CD4-positive, alpha-beta T cell treated with Interleukin-15 for 1 hour (primary cell): Measurements from ENCODE around the gene NSD1.

Source experiments
- DNase-seq: peaks from one replicate; pipeline ENCODE4 v3.0.0-alpha.2; 2020

The NSD1 gene

GRCh38 chr5:177097016-177097985 is 36.3 kb upstream of the NSD1 start:
- no peak for DNase-seq

- no peak for DNase-seq
Measured at GRCh38 chr5:177098120-177098469, 35.5 kb upstream of the NSD1 start.

DNA sequence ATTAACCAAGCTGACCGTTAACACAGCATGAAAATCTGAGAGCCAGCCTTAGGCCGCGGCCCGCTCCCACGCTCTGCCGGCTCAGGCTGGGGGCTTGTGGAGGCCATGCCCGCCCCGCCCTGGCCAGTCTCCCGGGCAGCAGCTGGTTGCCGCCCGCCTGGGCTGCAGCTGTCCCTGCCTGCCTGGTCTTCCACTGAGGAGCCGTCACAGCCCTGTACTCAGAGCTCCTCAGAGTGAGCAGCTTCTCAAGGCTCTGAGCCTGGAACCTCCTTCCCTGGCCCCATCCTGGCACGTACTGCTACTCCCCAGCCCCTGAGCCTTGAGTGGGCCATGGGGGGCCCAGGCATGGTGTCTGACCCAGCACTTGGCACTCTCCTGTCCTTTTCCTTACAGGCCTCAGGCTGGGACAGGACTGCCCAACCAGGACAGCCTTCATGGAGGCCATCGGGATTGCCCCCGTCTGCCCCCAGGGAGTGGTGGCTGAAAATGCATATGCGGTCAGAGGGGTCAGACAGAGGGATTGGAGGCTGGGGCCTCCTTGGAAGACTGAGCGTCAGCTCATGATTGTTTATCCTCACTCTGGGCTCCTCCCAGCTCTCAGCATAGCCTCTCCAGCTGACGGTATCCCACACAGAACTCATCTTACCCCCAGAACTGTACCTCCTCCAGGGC is 35.0 kb upstream of the NSD1 start:
- no peak for DNase-seq

DNA sequence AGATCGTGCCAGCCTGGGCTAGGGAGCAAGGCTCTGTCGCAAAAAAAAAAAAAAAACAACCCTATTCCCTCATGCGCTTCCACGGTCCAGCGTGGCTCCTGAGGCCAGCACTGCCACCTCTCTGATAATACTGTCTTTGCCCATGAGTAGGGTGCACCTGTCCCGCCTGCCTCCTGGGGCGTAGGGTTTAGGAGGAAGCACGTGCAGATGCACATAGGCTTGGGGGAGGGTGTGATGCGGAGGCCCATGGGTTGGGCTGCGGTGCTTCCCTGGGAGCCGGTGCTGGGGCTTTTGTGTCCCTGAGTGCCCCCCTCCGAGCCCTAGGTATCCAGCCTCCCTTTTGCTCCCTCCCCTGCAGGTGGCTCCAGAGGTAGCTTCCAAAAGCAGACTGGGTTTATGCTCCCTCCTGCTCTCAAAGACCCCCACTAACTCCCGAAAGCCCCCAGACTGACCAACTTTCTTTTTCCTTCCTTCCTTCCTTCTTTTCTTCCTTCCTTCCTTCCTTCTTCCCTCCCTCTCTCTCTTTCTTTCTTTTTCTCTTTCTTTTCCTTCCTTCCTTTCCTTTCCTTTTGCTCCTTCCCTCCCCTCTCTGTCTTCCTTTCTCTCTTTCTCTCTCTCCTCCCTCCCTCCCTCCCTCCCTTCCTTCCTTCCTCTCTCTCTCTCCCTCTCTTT is 34.0 kb upstream of the NSD1 start:
- no peak for DNase-seq

- no peak for DNase-seq
Measured at GRCh38 chr5:177100714-177101121, 32.9 kb upstream of the NSD1 start.

GRCh38 chr5:177103523-177104253 is 29.9 kb upstream of the NSD1 start:
- DNase-seq = no peak

DNA sequence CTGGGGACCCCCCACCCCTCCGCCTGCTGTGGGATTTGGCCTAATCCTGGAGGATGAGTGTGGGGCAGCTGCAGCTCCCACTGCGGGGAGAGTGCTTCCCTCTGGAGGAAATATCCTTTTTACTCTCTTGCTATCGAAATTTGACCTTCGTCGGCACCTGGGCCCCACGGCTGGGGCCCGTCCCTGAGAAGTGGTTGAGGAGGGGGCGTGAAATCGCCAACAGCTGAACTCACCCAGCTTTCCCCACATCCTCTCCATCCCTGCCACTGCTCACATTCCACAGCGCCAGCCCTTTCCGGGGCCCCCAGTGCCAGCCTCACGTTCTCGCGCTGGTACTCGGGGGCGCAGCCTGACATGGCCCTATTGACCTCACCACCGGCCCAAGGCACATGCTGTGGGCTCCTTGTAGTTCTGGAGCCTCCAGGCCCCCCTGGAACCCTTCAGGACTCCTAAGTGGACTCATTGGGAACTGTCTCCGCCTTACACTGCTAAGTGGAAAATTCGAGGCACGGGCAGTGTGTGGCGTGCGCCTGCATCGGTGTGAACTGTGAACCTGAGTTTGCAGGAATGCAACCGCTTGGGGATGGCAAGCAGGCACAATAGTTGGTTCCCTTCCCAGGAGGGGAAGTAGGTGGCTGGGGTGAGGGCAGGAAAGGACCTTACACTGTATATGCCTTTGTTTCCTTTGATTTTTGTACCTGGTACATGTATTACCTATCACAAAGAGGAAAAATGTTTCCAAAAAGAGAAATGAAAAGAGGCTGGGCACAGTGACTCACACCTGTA is 27.7 kb upstream of the NSD1 start:
- DNase-seq = no peak

DNA sequence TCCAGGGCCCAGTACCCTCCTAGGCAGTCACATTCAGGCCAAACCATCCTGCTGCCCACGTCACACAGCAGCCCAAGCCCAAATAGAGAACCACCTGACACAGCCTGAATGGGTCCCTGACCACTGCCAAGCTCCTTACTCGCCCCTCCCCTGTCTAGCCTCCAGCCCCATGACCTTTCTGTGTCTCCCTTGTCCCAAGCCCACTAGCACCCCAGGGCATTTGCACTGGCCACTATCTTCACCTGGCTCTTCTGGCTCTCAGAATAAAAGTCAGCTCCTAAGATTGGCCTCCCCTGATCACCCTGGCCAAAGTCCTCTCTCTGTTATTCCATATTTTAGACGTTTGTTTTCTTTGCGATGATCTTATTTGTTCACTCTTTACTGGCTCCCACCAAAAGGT is 26.4 kb upstream of the NSD1 start:
- DNase-seq = no peak

DNA sequence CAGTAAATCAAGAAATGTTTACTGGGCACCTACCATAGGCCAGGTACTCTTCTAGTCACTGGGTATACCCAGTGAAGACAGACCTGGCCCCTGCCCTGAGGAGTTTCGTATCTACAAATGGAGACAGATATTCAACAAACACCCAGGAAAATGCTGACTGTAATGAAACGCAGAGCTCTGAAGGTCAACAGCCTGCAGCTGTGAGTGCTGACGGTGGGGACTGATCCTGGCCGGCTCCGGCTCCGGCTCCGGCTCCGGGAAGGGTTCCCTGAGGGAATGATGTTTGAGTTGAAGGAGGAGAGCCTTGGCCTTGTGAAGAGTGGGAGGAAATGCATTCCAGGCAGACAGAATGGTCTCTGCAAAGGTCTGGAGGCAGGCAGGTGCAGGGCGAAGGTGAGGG is 23.8 kb upstream of the NSD1 start:
- DNase-seq = no peak

DNA sequence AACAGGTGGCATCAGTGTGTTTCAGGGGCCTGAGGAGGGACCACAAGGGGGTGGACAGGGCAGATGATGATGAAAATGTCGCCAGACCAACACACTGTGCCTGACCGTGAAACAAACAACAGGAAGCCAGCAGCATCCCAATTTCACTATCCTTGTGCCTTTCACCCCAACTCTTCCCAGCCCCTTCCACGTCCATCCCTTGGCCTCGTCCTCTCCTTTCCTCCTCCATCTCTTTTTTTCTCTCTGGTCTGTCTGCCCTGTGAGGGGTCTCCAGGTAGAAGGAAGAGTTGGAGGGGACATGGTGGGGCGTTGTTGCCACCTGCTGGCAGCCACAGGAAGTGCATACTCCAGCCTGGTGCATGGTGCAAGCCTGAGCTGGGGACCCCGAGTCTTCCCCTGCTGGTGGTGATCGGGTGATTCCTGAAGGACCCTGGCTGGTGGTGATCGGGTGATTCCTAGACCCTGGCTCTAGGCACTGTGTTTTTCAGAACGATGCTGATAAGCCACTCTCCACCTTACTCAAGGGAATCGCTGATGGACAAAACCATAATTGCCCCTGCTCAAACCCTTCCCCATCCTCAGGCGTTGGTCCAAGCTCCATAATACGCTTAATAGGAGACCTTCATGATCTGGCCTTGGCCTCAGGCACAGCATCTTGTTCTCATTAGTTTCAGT is 21.7 kb upstream of the NSD1 start:
- peak; percentile 51 for DNase-seq

DNA sequence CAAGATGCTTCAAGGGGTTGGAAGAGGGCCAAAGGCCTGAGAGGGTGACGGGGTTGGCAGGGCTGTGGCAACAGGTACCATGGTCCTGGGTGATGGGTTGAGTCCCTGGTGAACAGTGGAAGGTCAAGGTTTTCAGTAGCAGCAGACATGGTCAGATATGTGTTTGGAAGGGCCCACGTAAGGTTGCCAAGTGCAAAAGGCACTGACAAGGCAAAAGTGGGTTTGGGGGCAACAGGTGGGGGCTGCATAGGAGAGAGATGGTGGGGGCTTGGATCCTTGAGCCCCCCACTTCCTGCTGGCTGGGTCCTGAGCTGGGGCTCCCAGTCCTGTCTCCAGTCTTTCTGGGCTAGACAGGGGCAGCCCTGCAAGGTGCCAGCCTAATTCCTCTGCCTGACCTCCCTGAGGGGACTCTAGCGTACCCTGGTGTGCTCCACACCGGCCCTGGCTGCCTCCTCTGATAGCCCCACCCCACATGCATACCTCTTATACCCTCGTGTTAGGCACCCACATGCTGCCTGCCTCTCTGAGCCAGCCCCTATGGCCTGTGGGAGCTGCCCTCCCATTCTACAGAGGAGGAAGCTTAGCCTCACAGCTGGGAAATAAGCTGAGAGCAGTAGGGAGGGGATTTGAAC is 20.9 kb upstream of the NSD1 start:
- DNase-seq = no peak

DNA sequence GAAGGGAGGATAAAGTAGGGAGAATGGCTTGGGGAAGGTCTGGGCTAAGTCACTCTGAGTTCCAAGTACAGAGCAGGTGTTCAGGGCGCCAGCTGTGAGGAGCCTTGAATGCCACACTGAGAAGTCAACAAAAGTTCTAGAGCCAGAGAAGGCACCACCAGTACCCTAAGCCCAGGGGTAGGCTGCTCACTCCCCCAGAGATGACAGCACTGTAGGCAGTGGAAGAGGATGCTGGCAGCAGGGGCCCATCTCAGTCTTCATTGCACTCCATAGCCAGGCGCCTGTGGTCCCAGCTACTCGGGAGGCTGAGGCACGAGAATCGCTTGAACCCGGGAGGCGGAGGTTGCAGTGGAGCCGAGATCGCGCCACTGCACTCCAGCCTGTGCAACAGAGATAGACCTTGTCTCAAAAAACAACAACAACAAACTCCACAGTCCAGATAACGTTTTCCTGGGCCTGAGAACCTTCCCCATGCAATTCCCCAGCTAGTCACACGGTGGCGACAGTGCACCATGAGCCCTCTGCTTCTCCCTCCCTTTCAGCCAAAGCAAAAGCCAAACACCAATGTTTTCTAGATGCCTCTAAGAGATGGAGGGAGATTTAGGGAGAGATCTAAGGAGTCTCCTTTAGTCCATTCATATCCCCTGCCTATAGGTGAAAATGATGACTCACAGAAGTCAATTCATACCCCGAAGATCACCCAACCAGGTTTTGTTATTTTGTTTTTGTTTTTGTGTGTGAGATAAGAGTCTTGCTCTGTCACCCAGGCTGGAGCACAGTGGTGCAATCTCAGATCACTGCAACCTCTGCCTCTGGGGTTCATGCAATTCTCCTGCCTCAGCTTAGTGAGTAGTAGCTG is 19.8 kb upstream of the NSD1 start:
- peak; percentile 72 for DNase-seq

GRCh38 chr5:177116631-177117373 is 16.8 kb upstream of the NSD1 start:
- peak; percentile 84 for DNase-seq

DNA sequence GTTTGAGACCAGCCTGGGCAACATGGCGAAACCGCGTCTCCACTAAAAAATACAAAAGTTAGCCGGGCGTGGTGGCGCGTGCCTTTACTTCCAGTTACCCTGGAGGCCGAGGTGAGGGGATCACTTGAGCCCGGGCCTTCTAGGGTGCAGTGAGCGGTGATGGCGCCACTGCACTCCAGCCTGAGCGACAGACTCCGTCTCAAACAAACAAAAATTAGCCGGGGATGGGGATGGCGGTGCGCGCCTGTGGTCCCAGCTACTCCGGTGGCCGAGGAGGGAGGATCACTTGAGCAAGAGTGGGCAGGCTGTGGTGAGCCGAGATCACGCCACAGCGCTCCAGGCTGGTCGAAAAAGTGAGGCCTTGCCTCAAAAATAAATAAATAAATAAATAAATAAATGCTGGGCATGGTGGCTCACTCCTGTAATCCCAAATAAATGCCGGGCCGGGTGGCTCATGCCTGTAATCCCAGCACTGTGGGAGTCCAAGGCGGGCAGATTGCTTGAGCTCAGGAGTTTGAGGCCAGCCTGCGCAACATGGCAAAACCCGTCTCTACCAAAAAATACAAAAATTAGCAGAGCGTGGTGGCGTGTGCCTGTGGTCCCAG is 16.0 kb upstream of the NSD1 start:
- no peak for DNase-seq

DNA sequence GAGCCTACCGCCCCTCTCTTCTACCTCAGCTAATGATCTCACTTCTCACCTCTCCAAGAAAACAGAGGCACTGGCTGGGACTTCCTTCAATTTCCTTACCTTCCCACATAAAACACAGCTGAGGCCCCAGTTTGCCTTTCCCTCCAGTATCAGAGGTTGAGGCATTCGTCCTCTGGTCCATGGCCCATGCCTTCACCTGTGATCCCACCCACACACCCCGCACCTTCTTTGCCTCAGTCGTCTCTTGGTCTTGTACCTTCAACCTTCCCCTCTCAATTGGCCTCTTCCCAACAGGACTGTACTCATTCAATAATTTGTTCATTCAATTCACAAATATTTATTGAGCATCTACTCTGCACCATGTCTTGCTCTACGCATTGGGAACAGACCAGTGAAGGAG is 11.0 kb upstream of the NSD1 start:
- no peak for DNase-seq

DNA sequence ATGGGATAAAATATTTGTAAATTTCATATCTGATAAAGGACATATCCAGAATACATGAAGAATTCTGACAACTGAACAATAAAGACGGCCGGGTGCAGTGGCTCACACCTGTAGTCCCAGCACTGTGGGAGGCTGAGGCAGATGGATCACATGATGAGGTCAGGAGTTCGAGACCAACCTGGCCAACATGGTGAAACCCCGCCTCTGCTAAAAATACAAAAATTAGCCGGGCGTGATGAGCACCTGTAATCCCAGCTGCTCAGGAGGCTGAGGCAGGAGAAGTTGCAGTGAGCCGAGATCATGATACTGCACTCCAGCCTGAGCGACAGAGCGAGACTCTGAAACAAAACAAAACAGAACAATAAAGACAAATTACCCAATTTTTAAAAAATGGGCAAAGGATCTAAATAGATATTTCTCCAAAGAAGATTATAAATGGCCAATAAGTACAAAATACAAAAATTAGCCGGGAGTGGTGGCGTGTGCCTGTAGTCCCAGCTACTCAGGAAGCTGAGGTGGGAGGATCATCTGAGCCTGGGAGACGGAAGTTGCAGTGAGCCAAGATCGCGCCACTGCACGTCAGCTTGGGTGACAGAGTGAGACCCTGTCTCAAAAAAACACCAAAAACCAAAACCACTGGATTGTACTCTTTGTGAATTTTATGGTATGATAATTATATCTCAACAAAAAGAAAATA is 9.6 kb upstream of the NSD1 start:
- DNase-seq = no peak

DNA sequence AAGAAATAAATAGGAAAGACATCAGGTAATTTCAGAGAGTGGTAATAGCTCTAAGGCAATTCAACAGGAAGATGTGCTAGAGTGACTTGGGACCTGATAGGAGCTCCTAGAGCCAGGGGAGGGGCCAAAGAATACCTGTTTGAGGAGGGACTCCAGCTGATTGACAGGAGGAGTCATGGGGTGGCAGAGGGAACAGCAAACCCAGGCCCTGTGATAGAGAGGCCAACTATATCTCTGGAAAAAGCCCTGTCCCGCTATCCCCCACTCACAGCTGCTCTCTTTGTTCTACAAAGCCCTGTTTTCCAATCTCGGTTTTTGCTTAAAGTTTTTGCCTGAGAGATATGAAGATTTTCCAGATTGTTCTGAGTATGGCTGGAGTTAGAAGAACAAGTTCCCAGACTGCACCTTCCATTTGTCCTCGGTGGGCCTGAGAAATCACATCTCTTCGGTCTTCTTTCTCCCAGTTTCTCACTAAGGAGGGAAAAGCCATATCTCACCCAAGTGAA is 9.0 kb upstream of the NSD1 start:
- DNase-seq = no peak

GRCh38 chr5:177126771-177127170 is 6.8 kb upstream of the NSD1 start:
- no peak for DNase-seq
